Measurements from ENCODE around the gene SART1.

- TF ChIP-seq CTCF (IDR thresholded peaks at IDR 0.05 in 8 of 11, conservative IDR thresholded peaks at IDR 0.05 in 3 of 11) (no peak), POLR2AphosphoS5 (IDR thresholded peaks at IDR 0.05) (no peak), POLR2A (IDR thresholded peaks at IDR 0.05) (no peak)
Observed at GRCh38 chr11:65944767-65945166, 16.8 kb upstream of the SART1 start.

Data from spleen (tissue), 7 donors.